DMS79 (cell line): Measurements from ENCODE around the gene KLHL12.

ENCODE experiments used
- DNase-seq: peaks from one replicate; lab custom pipeline; 2025; lab: John Stamatoyannopoulos, UW

Gene KLHL12

DNA sequence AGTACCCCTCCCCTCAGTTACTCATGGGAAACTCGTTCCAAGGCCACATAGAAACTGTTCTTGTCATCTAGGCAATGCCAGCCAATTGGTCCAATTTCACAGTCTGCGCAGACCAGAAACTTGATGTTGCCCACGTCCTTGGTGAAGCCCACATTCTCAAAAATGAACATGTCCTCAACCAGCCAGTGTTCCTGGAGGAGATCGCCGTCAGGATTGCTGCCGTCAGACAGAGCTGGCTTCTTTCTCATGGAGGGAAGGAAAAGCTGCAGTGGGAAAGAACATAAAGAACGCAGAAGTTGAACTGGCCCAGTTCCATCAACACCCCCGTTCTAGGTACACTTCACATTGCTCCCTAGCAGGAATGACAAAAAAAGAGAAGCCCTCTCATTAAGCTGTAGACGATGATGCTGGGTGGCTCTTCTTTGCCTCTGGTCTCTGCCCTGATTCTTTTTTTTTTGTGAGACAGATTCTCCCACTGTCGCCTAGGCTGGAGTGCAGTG is 46.0 kb downstream of the KLHL12 start:
- DNase-seq: no peak

DNA sequence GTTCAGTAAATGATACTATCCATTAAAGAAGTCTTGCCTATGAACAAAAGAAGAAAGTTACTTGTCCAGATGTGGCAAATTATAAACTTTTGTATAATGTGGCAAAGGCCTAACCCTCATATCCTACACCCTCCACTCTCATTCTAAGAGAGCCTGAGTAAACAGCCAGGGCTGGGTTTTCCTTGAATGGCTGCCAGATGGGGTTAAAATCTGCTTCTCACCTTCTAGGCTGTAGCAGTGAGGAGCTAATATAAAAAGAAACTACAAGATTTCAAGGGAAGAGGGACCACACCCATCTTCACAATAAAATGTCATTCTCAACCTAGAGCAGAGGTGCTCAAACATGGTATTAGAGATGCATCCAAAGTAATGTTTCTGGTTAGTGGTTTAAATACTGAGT is 47.0 kb downstream of the KLHL12 start:
- no peak for DNase-seq

DNA sequence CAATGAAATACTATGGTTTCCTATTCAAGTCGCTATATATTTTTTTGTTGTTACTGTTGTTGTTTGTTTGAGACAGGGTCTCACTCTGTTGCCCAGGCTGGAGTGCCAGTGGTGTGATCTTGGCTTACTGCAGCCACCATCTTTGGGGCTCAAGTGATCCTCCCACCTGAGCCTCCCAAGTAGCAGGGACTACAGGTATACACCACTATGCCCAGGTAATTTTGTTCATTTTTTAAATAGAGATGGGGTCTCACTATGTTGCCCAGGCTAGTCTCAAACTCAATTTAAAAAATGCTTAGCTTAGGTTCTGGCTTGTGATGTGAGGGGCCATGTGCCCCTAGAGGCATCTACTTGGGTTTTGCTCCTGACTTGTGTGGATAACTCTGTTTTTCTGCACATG is 47.9 kb downstream of the KLHL12 start:
- no peak for DNase-seq

DNA sequence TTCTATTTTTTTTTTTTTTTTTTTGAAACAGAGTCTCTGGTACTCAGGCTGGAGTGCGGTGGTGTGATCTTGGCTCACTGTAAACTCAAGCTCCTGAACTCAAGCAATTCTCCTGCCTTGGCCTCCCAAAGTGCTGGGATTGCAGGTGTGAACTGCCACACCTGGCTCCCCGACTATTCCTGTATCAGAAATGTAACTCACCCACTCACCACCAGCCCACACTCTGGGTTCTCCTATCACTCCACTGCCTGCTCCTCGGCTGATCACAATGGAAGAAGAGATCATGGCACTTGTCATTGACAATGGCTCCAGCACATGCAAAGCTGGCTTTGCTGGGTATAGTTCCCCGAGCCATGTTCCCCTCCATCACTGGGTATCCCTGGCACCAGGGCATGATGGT is 54.0 kb downstream of the KLHL12 start:
- no peak for DNase-seq

DNA sequence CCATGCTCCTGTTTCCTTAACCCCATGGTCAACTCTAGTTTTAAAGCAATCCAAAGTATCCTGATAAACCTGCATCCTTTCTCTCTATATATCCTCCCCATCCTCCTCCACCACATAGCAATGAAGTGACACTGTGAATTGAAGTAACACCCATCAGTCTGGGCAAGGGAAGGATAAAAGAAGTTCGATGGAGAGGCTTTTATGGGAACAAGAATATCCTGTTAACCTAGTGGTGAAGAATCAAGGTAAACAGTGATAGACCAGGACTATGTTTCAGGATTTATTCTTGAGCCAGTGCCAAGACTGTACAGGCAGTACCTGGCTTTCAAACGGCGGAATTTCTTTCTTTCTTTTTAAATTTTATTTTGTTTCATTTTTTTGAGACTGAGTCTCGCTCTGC is 55.7 kb downstream of the KLHL12 start:
- no peak for DNase-seq

DNA sequence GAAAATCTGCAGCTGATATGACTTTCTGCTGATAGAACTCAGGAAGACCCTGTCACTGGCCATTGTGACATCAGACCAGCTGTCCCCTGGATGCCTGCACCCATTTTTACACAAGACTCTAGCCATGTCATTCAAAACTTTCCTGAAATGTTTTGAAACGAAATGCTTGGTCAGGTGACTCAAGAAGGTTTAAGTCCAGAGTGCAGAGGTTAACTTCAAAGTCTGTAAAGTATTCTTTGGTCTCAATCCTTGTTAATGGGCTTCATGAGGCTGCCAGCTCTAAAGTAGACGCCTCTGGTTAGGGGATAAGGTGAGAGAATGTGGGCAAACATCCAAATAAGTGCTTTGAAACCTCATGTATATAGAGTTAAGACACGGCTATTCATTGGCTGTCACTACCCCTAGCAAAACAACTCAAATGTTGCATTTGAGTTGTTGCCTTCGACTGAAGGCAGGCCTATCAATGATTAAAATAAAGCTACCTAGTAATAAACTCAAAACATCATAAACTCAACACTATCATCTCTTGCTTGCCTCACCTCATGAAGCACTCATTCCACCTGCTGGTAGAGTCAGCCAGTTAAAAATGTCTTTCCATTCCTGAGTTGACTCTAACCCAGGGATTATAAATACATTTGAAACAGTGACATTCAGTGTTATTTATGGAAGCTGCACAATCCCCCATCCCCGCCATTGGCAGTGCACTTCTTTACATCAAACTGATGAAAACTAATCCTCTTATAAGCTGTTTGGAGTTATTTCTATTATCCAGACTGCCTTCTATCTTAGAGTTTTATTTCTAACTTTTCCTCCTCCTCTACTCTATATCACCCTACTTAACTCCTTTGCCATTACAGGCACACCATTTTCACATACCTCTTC is 64.1 kb downstream of the KLHL12 start:
- no peak for DNase-seq

DNA sequence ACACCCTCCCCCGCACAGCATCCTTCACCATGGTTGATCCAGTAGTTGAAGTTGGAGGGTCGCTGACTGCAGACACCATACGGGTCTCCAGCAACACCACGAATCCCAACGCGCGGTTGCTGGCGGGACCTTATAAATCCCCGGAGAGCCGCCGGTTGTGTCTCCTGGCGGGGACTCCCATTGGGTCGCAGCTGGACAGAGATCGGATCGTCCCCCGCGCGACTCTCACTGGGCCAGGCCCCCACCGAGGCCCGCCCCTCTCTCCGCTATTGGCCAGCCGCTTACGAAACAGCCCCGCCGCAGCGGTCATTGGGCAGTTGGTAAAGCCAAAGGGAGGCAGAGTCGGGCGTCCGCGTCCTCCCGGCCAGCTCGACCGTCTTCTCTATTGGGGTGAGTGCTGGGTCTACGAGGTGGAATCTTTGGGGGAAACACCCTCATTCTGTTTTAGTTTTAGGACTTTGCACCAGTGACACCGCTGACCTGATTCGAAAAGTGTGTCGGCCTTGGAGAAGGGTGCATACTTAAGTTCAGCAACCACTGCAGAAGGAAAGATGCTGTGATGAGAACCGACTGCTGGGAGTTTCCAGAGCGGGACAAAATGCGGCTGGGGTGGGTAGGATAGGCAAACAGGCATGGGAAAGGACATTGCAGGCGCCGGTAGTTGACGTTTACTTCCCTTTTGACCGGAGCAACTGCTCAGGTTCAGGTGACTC is 65.5 kb downstream of the KLHL12 start:
- DNase-seq: peak; percentile 91

DNA sequence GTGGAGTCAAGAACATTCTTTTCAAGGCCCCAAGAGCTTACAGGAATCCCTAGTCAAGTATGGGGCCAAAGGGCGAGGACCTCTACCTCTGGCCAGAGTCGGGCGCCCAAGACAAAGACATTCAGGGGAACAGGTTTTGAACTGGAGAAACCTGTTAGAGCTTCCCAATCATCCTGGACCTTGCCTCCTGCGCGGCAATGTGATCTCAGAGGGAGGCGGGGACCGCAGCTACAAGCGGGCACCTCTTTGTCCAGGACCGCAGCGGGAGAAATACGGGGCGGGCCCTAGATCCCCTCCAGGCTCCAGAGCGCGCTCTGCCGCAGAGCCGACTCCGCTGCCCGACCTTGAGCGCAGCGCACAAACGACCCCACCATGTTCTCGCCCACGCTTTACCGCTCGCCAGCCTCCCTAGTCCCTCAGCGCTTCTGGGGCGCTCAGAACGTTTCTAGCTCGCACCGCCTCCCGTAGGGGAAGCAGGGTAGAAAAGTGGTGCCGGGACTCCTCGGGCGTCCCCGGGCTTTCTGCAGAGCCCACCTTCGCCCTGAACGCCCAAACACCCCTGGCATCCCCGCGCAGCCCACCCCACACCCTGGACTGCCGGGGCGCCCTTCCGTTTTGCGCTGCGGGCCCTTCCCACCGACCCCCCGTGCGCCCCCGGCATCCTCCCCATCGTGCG is 66.2 kb downstream of the KLHL12 start:
- DNase-seq: peak; percentile 83

DNA sequence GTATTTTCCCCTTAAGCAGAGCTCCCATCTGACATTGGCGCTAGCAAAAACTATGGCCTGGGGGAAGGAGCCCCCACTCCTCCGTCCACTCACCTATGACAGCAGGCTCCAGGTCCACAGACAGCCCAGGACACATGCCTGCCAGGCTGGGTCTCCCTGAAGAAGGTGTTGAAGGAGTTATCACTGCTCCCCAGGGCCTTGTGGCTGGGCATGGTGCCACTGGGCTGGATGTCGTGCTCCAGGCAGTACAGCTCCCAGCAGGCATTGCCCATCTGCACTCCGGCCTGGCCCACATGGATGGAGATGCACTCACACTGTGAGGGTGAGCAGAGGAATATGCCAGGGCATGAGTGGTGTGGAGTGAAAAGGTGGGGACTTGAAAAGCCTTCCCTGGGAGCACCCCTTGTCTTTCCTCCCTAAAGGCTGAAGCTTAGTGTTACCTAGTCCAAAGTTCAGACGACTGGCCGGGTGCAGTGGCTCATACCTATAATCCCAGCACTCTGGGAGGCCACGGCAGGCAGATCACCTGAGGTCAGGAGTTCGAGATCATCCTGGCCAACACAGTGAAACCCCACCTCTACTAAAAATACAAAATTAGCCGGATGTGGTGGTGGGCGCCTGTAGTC is 68.1 kb downstream of the KLHL12 start:
- peak; percentile 83 for DNase-seq

DNA sequence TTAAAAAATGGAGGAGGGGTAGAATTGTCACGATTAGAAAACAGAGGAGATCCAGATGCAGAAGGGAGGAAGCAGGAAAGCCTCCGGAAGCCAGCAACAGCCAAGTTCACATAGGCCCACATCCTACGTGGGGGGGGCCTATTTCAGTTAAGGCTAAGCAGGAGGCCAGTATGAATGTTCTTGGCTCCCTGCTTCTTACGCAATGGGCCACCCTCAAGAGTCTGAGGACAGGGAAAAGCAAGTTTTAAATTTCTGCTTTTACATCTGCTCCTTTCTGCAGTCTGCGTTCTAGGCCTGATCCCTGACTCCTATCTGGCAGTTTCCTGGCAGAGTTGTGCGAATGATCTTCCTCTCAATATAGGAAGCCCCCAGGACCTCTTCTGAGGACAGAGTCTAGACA is 68.7 kb downstream of the KLHL12 start:
- DNase-seq: no peak

DNA sequence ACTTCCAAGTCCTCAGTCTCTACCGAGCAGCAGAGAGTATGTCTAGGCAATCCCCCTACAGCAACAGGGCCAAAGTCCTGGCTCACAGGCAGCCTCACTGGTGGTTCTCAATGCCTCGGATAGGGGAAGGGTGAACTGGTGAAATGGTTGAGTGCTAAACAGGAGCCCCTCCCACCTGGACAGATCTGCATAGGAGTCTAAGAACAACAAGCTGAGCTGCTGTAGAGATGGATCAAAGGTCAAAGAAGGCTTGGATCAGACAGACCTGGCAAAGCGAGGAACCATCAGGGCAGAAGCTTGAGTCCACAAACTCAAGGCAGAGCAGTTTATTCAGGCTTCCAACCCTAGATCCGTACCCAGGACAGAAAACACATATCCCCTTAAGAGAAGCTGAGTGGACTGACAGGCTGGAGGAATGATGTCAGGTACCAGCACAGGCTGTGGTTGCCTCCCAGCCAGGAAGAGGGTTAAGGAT is 69.9 kb downstream of the KLHL12 start:
- no peak for DNase-seq

DNA sequence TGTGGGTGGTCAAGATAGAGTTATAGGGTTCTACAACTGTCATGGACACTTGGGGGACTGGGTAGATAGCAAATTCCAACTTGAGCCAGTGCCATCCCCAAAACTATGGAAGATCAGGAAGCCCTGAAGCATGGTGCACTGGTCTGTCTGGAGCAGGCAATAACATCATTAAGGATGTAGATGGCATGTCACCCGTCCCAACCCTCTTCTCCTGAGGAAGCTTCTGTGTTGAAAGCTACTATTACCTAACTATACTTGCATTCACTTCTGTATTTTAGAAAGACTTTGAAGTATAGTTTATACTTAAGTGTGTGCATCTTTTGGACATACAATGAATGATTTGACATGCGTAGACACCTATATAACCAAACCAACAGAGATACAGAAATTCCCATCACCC is 71.0 kb downstream of the KLHL12 start:
- DNase-seq: no peak

DNA sequence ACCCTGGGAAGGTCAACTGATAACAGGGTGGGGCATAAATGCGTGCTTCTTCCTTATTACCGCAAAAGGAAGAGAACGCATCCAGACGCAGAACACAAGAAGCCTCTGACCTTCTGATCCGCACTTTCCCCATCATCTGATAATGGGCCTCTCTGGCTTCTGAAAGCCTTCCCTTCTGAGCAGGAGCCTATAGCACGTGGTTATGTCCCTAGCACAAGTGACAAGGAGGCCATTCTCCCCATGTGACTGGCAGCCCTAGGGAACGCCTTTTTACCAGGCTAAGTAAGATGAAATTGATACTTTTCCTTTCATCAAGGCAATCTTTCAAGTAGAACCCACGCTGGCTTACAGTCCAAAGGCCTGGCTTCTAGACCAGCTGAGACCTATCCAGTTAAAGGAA is 72.2 kb downstream of the KLHL12 start:
- no peak for DNase-seq

DNA sequence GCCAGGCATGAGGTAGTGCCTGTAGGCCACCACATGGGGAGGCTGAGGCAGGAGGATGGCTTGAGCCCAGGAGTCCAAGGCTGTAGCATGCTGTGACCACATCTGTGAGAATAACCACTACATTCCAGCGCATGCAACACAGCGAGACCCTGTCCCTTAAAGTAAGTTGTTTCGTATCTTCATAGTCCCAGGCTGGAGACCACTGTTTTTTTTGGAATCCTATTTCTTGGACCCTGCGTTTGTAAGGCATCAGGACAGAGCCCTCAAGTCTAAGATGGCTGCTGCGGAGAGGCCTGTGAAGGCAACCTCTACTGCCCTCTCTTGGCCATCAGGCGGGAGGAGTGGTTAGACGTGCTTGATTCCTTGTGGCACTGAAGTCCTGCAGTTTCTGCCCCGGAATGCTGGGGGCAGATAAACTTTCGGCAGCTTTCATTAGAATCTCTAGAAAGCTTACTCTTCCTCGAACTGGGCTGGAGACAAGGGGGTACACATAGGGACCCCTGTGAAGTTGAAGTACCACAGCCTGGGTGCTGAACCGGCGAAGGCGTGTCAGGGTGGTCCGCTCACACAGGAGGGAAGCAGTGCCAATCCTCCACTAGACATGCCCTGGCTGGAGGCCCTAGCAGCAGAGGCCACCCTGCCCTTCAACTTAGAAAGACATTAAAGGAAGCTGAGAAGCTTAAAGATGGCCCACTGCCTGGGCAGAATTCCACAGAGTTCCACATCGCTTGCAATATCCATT is 74.7 kb downstream of the KLHL12 start:
- DNase-seq: no peak

DNA sequence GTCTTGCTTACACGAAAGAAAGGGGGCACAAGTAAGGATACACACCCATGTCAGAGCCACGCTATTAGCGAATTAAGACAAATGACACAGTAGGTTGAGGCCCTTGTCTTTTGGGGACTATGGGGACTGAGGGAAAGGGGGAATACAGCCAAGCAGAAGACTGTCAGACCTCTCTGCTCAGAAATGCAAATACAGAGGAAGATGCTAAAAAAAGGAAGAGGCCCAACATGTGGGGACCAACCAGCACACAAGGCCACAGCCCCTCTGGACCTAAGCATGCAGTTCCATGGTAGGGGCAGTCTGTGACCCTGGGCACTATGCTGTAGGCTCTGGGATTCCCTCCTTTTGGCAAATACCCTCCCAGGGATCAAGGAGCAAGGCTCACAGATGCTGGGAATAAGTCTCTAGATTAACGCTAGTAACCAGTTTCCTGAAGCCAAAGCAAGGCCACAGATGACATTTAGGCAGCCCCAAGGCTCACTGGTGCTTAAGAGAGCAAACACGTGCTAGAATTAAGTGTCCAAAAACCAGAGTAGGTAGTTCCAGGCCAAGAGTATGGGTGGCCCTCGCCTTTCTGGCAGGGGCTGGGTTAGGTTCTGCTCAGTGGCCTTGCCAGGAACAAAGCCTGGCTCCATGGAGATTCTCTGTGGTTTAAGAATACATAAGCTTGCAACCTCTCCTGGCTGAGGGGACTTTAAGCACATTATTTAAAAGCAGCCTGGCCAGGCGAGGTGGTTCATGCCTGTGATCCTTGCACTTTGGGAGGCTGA is 76.3 kb downstream of the KLHL12 start:
- DNase-seq: no peak

DNA sequence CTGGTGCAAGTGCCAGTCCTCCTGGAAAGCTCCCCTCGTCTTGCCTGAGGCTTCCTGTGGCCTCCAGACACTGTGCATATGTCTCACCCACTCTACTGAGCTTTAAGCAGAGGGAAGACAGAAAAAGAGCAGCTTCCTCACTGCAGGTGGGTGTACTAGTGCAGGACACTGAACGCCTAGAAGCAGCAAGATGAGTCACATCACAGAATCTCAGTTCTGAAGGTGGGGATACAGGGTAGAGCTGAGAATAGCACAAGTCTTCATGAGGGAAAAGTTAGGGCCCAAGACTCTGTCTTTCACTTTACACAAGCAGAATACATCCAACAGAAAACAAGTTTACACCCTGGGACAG is 78.9 kb downstream of the KLHL12 start:
- no peak for DNase-seq

DNA sequence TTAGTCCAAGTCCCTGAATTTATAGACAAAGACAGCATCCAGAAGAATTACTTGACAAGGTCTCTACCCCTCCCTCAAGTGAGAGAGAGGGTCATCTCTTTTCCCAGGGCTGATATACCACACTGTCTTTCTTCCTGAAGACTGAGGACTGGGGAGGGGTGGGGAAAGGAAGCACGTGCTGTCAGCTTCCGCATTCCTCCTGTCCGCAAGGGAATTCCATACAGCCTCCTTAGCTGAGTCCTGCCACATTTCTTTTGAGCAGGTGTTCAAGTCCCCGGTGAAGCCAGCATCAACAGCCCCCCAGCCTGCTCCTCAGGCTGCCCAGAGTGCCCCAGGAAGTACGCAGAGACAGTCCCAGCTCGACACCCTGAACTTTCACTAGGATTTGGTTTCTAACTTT is 82.1 kb downstream of the KLHL12 start:
- no peak for DNase-seq

DNA sequence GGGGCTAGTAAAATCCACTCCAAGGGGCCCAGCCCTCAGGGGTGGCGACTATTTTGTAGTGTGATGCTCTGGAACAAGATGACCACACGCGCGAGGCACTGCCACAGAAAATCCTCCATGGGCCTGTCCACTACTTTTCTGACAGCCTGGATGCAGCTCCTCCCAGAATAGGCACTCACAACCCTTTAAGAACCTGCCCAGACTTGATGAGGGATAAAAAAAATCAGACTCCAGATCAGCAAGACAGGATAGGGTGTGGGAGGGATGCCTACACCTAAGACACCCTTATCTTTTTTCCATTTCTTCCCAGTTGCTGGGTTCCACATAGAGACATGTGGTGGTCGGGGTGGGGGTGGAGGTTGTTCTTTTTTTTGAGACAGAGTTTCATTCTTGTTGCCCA is 82.8 kb downstream of the KLHL12 start:
- DNase-seq: no peak

DNA sequence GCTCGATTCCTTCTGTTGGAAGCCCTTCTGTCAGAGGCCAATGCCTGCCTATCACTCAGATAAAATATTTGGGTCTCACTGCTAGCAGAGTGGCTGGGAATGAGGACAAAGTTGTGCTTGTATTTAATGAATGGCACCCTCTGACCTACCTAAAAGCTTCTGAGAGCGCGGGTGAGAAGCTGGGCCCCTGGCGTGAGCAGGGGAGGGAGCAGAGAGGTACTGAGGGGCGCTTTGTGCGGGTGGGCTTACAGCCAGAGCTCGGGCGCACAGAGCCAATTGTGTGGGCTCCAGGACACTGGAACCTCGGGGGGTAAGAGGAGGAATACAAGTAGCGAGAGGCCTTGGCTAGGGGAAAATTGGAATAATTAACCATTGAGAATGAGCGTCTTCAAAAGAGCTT is 84.0 kb downstream of the KLHL12 start:
- no peak for DNase-seq
